ENCODE measurements around the gene MYBBP1A. TPM values are rescaled to one million over a fixed set of nuclear protein-coding genes. Genes with fewer than 3 reads are reported as not detected.
"Not testable (repeated sequence)": the region's sequence is repeated elsewhere in the genome, so short reads cannot be mapped to it uniquely, and the experiment has no call there.

Gene MYBBP1A
- 78.3 and 123 TPM in 2 replicates for total RNA-seq (2022)
- percentile 69 among the genes with signal in this experiment for Bru-seq, nascent RNA
- BruChase-seq, experiment 1, labeled RNA remaining after a 6-hour chase = percentile 81 among the genes with signal in this experiment
- percentile 70 among the genes with signal in this experiment for BruChase-seq, experiment 2, labeled RNA remaining after a 2-hour chase
- long read RNA-seq, full-length matches to known transcripts = 109 of 187 reads
- long read RNA-seq, partial matches to known transcripts = 47 of 187 reads
- long read RNA-seq, other reads (novel, unspliced or antisense) = 31 of 187 reads

GRCh38 chr17:4554997-4555799, at the start of gene MYBBP1A:
MYBBP1A (minus strand) TSS chr17:4555384; CDS start chr17:4555324, 60 bp downstream.
- peaks cover 43% of the 10 kb centered on the region for H3K36me3 Mint-ChIP-seq (ENCODE audit: insufficient read depth, unreplicated experiment)
- POLR2A ChIA-PET = interaction anchor here (0.6 to 2.0 kb wide), 10 partner anchors 7 to 772 kb away, joined by 3 to 15 read pairs (median 4); no protein-coding TSS in a partner anchor
- peaks cover 9% of the 10 kb centered on the region for H3K4me1 Mint-ChIP-seq (ENCODE audit: insufficient read depth, unreplicated experiment)
- TSS peak; percentile 36 for BruUV-seq (replicated peaks)
- no peak for TF ChIP-seq CTCF (IDR thresholded peaks at IDR 0.05; ENCODE audit: unreplicated experiment)
- CTCF ChIA-PET = interaction anchor here (0.6 to 3.9 kb wide), 6 partner anchors 10 to 345 kb away, joined by 3 to 23 read pairs (median 3); no protein-coding TSS in a partner anchor
- intact Hi-C loops (cut with micrococcal nuclease) = no loop called here
- H3K27me3 Mint-ChIP-seq (ENCODE audit: insufficient read depth, unreplicated experiment) = no peaks in the 10 kb centered on the region
- no peaks in the 10 kb centered on the region for H3K9me3 Mint-ChIP-seq (ENCODE audit: unreplicated experiment)
- peak; percentile 95 for DNase-seq (ENCODE audit: unreplicated experiment)
- H3K27ac Mint-ChIP-seq (ENCODE audit: low read depth, unreplicated experiment) = peak within 1 kb of the TSS; percentile 75
- H3K4me3 Mint-ChIP-seq (ENCODE audit: unreplicated experiment) = peak within 1 kb of the TSS; percentile 80

GRCh38 chr17:4604736-4605135, 49.6 kb upstream of the MYBBP1A start:
- DNase-seq (ENCODE audit: unreplicated experiment); intact Hi-C loops (cut with micrococcal nuclease); H3K36me3 Mint-ChIP-seq (ENCODE audit: insufficient read depth, unreplicated experiment); CTCF ChIA-PET; H3K9me3 Mint-ChIP-seq (ENCODE audit: unreplicated experiment); H3K4me3 Mint-ChIP-seq (ENCODE audit: unreplicated experiment); H3K27ac Mint-ChIP-seq (ENCODE audit: low read depth, unreplicated experiment); POLR2A ChIA-PET; H3K4me1 Mint-ChIP-seq (ENCODE audit: insufficient read depth, unreplicated experiment); BruUV-seq (replicated peaks): not testable (repeated sequence)
- peaks cover 41% of the 10 kb centered on the region for H3K27me3 Mint-ChIP-seq (ENCODE audit: insufficient read depth, unreplicated experiment)

GRCh38 chr17:4604111-4604644, 49.0 kb upstream of the MYBBP1A start:
- CTCF ChIA-PET = interaction anchor here (0.9 kb wide), 1 partner anchor 285 kb away, joined by 4 read pairs; no protein-coding TSS in a partner anchor
- TF ChIP-seq CTCF (IDR thresholded peaks at IDR 0.05; ENCODE audit: unreplicated experiment) = no peak
- no peak overlapping the region for H3K27ac Mint-ChIP-seq (ENCODE audit: low read depth, unreplicated experiment)
- no TSS peak for BruUV-seq (replicated peaks)
- intact Hi-C loops (cut with micrococcal nuclease) = no loop called here
- no peaks in the 10 kb centered on the region for H3K9me3 Mint-ChIP-seq (ENCODE audit: unreplicated experiment)
- peaks cover 39% of the 10 kb centered on the region for H3K27me3 Mint-ChIP-seq (ENCODE audit: insufficient read depth, unreplicated experiment)
- no peaks in the 10 kb centered on the region for H3K36me3 Mint-ChIP-seq (ENCODE audit: insufficient read depth, unreplicated experiment)
- POLR2A ChIA-PET = no interaction called here
- H3K4me3 Mint-ChIP-seq (ENCODE audit: unreplicated experiment) = no peak overlapping the region
- peak; percentile 8 for DNase-seq (ENCODE audit: unreplicated experiment)
- H3K4me1 Mint-ChIP-seq (ENCODE audit: insufficient read depth, unreplicated experiment) = no peaks in the 10 kb centered on the region

- Mint-ChIP-seq H3K36me3 (ENCODE audit: insufficient read depth, unreplicated experiment) (no peaks in the 10 kb centered on the region), H3K4me1 (ENCODE audit: insufficient read depth, unreplicated experiment) (no peaks in the 10 kb centered on the region), H3K27ac (ENCODE audit: low read depth, unreplicated experiment) (no peak overlapping the region), H3K4me3 (ENCODE audit: unreplicated experiment) (no peak overlapping the region), H3K27me3 (ENCODE audit: insufficient read depth, unreplicated experiment) (peaks cover 20% of the 10 kb centered on the region), H3K9me3 (ENCODE audit: unreplicated experiment) (no peaks in the 10 kb centered on the region)
- intact Hi-C loops (cut with micrococcal nuclease) = no loop called here
- TF ChIP-seq CTCF (IDR thresholded peaks at IDR 0.05; ENCODE audit: unreplicated experiment) = no peak
- ChIA-PET CTCF (interaction anchor here (1.0 kb wide), 1 partner anchor 25 kb away, joined by 4 read pairs; no protein-coding TSS in a partner anchor), POLR2A (no interaction called here)
- BruUV-seq (replicated peaks) = no TSS peak
- no peak for DNase-seq (ENCODE audit: unreplicated experiment)
Observed at GRCh38 chr17:4602041-4602440, 46.9 kb upstream of the MYBBP1A start.

All from MCF 10A (cell line).